Ovary (tissue), 9 donors: ENCODE data around the gene IFITM10. TPM values are rescaled to one million over a fixed set of nuclear protein-coding genes. Genes with fewer than 3 reads are reported as not detected.

Experiments used
- DNase-seq, 5 donors: peaks; one replicate each; pipeline ENCODE4 v3.0.0-alpha.2; 2019 to 2020
- H3K27ac ChIP-seq, 2 donors: fragments of 200-600 bp; one replicate each; pipeline versions ENCODE4 v1.5.1 to v1.8.0; 2019 to 2022
- H3K27me3 ChIP-seq: fragments of 200-600 bp; one replicate; pipeline ENCODE4 v1.8.0; 2022
- H3K36me3 ChIP-seq: fragments of 200-600 bp; sonication (generic); one replicate; pipeline ENCODE4 v1.5.1; 2019
- H3K4me1 ChIP-seq: one replicate; pipeline ENCODE4 v1.8.1; 2013; ENCODE audit warnings: mild to moderate bottlenecking, moderate library complexity; ENCODE audit not compliant: insufficient read depth
- H3K4me3 ChIP-seq: fragments of 200-600 bp; sonication (generic); one replicate; pipeline ENCODE4 v1.5.1; 2017
- H3K9me3 ChIP-seq, 2 donors: fragments of 200-600 bp in 1 of 2; sonication (generic) in 1 of 2; one replicate each; pipeline versions ENCODE4 v1.5.1 to v1.8.1; 2013 to 2019; ENCODE audit warnings: mild to moderate bottlenecking in 1 of 2, moderate library complexity in 1 of 2
- EP300 ChIP-seq: sonication (generic); formaldehyde crosslinking; IDR thresholded peaks from one replicate; pipeline ENCODE4 v1.6.1; 2017; ENCODE audit warnings: antibody characterized with exemption
- POLR2A ChIP-seq: fragments of 450-650 bp; IDR thresholded peaks from one replicate; pipeline ENCODE4 v1.6.1; 2017; ENCODE audit warnings: antibody characterized with exemption, mild to moderate bottlenecking, moderate library complexity
- WGBS, 3 donors: extraction: QIAGEN DNeasy Blood & Tissue Kit in 1 of 3; methylation state at CpG; one replicate each; pipeline versions ENCODE4 v1.1.5 to v1.1.7; 2013 to 2017; 5-methylcytosine and 5-hydroxymethylcytosine counted together
- intact Hi-C, 4 donors: fragments of 100-400 bp; cut with DNase I; formaldehyde crosslinking; loops; one replicate each; pipeline versions ENCODE4 v1.11.0 to v1.15.1; 2022 to 2023
- polyA plus RNA-seq, 2 donors: library from polyadenylated mRNA; stranded (reverse); fragments of 200-250 nt in 1 of 2; fragments of 350-450 nt in 1 of 2; fragmentation: Illumina TruSeq in 1 of 2; extraction: RNeasy Lipid Tissue Mini Kit (QIAGEN cat#74804) in 1 of 2; gene quantifications; one replicate each; pipeline ENCODE4 v1.2.3, GENCODE V29; 2013 to 2014
- total RNA-seq, 7 donors: library from RNA; depleted of rRNA in 2 of 7; stranded (reverse); fragments of >200 nt in 2 of 7; fragmentation: NEBNext Ultra II Directional in 3 of 7; extraction: Animal tissue kit (Norgen Biotek cat#: 25700) in 3 of 7; gene quantifications; one replicate each; pipeline versions ENCODE4 v1.1.0 to v1.2.4, GENCODE V29; 2016 to 2023
- TF ChIP-seq, protein P1 (sequence below), 3 donors: fragments of 450-650 bp in 2 of 3; fragments of 200-600 bp in 1 of 3; IDR thresholded peaks; one replicate each; pipeline versions ENCODE4 v1.5.1 to v1.8.0; 2016 to 2022; ENCODE audit warnings: antibody characterized with exemption in 3 of 3, mild to moderate bottlenecking in 1 of 3
- donor health status: DM: no; HTN: no; CAD: no; lungs with moderate emphysema.
- donor health status: DM: no; HTN: no; CAD: no.
- donor health status: Bipolar disorder and iron deficiency.
- donor health status: DM: yes; HTN: yes; CAD: no.
- donor health status: DM: no; HTN: no; CAD: no.
- donor health status: DM: yes; HTN: yes; CAD: no.

IFITM10 gene
- total and polyA plus RNA-seq, 9 donors: 0.15 to 3.6 (median 0.97) TPM

GRCh38 chr11:1779034-1779805 lies 28.8 kb upstream of the IFITM10 start:
- Histone ChIP-seq H3K27me3 (no peaks in the 10 kb centered on the region), H3K4me3 (no peak overlapping the region), H3K9me3 (no peaks in the 10 kb centered on the region), H3K27ac (no peak overlapping the region), H3K4me1 (no peaks in the 10 kb centered on the region), H3K36me3 (no peaks in the 10 kb centered on the region)
- intact Hi-C loops: no loop called here
- 73 to 82% (median 78%) methylated on average over 17 of the region's 17 CpGs for WGBS, 3 donors
- TF ChIP-seq, protein P1, sequence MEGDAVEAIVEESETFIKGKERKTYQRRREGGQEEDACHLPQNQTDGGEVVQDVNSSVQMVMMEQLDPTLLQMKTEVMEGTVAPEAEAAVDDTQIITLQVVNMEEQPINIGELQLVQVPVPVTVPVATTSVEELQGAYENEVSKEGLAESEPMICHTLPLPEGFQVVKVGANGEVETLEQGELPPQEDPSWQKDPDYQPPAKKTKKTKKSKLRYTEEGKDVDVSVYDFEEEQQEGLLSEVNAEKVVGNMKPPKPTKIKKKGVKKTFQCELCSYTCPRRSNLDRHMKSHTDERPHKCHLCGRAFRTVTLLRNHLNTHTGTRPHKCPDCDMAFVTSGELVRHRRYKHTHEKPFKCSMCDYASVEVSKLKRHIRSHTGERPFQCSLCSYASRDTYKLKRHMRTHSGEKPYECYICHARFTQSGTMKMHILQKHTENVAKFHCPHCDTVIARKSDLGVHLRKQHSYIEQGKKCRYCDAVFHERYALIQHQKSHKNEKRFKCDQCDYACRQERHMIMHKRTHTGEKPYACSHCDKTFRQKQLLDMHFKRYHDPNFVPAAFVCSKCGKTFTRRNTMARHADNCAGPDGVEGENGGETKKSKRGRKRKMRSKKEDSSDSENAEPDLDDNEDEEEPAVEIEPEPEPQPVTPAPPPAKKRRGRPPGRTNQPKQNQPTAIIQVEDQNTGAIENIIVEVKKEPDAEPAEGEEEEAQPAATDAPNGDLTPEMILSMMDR (IDR thresholded peaks at IDR 0.05): no peak
- TF ChIP-seq EP300 (no peak), POLR2A (no peak)
- DNase-seq: peak in 1 of 5 donors; percentile 4

DNA sequence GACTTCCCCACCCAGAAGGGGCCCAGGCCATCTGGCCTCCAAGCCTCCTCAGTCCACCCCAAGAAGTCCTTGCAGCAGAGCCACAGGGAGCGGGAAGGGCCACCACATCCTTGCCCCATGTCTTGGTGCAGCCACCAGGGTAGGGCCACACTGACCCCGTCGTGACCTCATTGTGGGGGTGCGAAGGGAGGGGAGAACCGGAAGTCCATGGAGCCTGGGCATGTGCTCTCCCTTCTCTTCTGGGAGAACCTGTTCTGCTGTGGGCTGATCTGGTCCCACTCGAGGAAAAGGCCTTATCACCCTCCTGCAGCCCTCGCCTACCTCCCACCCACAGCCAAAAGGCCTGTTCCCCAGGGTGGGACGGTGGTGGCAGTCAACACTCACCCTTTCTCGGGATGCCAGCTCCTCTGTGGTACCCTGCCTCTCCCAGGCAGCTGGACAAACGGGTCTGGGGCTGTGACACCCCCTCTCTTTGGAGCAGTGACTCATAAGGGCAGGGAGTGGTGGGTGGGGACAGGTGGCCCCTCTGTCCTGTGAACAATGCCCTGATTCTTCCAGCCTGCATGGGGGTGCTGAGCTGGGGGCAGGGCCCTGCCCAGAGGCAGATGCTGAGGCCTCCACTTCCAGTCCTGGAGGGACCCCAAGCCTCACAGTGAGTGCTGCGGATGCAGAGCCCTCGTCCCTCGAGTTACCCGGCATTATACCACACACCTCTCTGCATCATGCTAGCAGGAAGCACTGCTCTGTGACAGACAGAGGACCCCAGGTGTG lies 27.9 kb upstream of the IFITM10 start:
- peak in 1 of 5 donors; percentile 4 for DNase-seq
- Histone ChIP-seq H3K9me3 (no peaks in the 10 kb centered on the region), H3K27ac (no peak overlapping the region), H3K4me1 (no peaks in the 10 kb centered on the region), H3K4me3 (no peak overlapping the region), H3K36me3 (no peaks in the 10 kb centered on the region), H3K27me3 (no peaks in the 10 kb centered on the region)
- WGBS, 3 donors: 65 to 74% (median 74%) methylated on average over 13 to 14 of the region's 14 CpGs
- TF ChIP-seq, protein P1 (IDR thresholded peaks at IDR 0.05): no peak
- TF ChIP-seq POLR2A: no peak
- intact Hi-C loops: no loop called here

- TF ChIP-seq POLR2A (no peak), EP300 (no peak)
- TF ChIP-seq, protein P1 (IDR thresholded peaks at IDR 0.05): no peak
- peaks cover 1% of the 10 kb centered on the region for H3K4me1 ChIP-seq
- no peaks in the 10 kb centered on the region for H3K9me3 ChIP-seq
- 59 to 69% (median 64%) methylated on average over 2 of the region's 2 CpGs for WGBS, 3 donors
- H3K27me3 ChIP-seq: no peaks in the 10 kb centered on the region
- peak in 1 of 5 donors; percentile 1 for DNase-seq
- intact Hi-C loops: no loop called here
- H3K36me3 ChIP-seq: no peaks in the 10 kb centered on the region
- no peak overlapping the region for H3K4me3 ChIP-seq
- H3K27ac ChIP-seq: no peak overlapping the region
Measured at GRCh38 chr11:1777737-1778136, 27.3 kb upstream of the IFITM10 start.

- TF ChIP-seq POLR2A: no peak
- TF ChIP-seq, protein P1 (IDR thresholded peaks at IDR 0.05): no peak
- TF ChIP-seq EP300: no peak
- intact Hi-C loops: no loop called here
- WGBS, 3 donors: 73 to 89% (median 84%) methylated on average over 5 of the region's 5 CpGs
- peak in 1 of 5 donors; percentile 3 for DNase-seq
- Histone ChIP-seq H3K36me3 (no peaks in the 10 kb centered on the region), H3K27me3 (no peaks in the 10 kb centered on the region), H3K4me1 (peaks cover 1% of the 10 kb centered on the region), H3K4me3 (no peak overlapping the region), H3K27ac (no peak overlapping the region), H3K9me3 (no peaks in the 10 kb centered on the region)
Measured at GRCh38 chr11:1776944-1777715, 26.7 kb upstream of the IFITM10 start.
